DMS53 treated with DMSO at 0.1 percent for 48 hours (cell line): Measurements from ENCODE around the gene DENND1A.
"Not testable (repeated sequence)": the region's sequence is repeated elsewhere in the genome, so short reads cannot be mapped to it uniquely, and the experiment has no call there.

Source experiments
- DNase-seq: peaks from one replicate; lab custom pipeline; 2025; ENCODE audit not compliant: unreplicated experiment; lab: John Stamatoyannopoulos, UW

The DENND1A gene, protein sequence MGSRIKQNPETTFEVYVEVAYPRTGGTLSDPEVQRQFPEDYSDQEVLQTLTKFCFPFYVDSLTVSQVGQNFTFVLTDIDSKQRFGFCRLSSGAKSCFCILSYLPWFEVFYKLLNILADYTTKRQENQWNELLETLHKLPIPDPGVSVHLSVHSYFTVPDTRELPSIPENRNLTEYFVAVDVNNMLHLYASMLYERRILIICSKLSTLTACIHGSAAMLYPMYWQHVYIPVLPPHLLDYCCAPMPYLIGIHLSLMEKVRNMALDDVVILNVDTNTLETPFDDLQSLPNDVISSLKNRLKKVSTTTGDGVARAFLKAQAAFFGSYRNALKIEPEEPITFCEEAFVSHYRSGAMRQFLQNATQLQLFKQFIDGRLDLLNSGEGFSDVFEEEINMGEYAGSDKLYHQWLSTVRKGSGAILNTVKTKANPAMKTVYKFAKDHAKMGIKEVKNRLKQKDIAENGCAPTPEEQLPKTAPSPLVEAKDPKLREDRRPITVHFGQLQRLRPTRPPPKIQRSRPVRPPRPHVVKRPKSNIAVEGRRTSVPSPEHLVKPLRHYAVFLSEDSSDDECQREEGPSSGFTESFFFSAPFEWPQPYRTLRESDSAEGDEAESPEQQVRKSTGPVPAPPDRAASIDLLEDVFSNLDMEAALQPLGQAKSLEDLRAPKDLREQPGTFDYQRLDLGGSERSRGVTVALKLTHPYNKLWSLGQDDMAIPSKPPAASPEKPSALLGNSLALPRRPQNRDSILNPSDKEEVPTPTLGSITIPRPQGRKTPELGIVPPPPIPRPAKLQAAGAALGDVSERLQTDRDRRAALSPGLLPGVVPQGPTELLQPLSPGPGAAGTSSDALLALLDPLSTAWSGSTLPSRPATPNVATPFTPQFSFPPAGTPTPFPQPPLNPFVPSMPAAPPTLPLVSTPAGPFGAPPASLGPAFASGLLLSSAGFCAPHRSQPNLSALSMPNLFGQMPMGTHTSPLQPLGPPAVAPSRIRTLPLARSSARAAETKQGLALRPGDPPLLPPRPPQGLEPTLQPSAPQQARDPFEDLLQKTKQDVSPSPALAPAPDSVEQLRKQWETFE

DNA sequence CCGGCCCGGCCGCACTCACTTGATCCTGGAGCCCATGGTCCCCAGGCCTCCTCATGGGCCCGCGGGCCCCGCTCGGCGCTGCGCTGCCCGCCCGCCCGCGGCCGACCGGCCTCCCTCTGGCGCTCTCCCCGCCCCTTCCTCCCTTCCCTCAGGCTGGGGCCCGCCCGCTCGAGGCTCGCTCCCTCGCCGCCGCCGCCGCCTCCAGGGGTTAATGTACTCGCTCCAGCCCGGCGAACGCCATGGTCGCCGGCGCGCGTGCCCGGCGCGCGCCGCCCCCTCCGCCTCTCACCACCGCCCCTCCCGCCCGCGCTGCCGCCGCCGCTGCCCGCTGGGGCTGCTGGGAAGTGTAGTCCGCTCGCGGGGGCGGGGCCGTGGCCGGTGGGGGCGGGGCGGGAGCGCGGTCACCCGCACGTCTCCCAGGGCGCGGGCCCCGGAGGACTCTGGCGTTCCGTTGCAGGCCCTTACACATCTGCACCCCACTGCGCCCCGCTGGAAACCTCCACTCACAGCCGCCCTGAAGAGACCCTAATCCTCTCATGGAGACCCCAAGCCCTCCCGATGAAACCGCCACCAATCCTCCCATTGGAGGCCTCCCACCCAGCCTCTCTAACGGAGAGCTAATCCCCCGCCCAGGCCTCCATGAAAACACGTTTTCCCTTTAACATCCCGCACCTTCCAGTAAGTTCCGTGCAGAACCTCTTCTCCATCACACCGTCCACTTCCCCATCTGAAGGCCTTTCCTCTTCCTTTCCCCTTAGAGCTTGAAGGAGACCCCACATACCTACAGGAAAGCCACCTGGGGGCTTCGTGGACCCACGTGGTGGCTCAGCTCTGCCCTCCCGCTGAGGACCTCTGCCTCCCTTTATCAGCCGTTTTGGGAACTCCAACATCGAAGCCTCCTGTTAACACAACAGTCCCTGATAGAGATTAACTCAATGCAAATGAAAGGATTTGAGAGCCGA is at the start of gene DENND1A:
DENND1A (minus strand) TSS at position 257 of the 962 bp plus-strand sequence; CDS start at position 36, 221 bp downstream.
- peak; percentile 81 for DNase-seq

DNA sequence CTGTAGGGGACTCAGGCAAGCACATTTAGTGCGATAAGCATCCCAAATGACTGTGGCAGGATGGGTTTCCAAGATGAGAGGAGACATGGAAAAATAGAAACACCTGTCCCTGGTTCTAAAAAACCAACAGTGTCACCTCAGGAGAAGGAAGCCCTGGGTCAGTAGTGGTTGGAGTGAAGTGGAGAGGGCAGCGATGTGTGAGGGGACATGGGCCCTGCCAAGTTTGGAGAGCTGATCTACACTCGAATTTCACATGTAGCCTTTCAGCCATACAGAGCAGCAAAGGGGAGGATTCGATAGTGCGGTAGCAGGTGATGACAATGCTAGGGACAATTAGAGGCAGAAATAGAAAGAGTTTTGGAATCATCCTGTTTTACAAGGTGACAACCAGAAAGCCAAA is 49.1 kb upstream of the DENND1A start:
- DNase-seq: no peak

DNA sequence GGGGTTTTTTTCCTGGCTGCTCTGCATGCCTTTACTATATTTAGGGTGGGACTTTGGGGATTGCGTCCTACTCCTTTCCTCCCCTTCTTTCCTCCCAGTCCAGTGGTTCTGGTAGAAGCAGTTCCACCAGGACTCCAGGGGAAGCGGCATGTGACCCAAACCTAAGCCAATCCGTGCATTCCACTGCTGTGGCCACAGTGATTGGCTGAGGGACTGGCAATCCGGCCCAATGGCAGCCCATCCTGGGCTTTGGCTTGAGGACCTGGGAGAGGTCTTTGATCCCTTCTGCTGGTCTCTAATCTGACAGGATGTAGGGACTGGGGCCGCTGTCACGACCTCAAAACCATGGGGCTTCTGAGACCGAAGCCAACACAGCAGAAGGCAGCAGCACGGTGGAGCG is 46.7 kb upstream of the DENND1A start:
- DNase-seq: not testable (repeated sequence)

DNA sequence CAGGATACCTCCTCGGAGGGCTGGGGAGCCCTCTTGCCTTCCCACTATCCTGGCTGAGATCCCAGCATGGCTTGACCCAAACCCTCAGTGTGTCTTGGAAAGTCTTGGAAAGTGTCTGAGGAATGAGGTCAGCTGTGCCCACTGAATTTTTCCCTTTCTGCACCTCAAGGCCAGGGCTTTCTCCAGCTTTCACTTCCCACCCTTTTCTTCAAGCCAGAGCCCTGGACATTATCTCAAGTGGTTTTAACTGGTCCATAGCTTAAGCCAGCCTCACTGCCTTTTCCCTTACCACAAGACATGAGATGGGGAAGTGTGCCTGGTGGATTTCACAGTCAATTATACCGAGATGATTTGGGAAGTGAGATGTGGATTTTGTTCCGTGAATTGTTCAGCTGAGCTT is 45.9 kb upstream of the DENND1A start:
- DNase-seq: no peak

DNA sequence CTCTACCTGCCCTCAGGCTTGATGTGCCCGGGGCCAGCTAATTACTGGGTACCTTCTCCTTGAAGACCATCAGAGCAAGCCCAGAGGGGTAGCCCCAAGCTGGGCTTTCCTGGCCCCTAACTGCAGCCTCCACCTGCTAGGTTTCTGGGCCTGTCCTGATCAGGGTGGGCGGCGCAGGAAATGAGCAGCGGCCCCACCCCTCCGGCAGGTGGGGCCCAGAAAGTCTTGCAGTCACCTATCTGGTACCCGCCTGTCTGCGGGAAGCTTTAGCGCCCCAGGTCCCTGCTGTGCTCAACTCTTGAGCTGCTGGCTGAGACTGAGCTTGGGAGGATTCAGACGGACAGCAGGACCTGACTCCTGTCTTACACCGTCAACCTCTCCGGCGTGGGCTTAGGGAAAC is 44.5 kb upstream of the DENND1A start:
- DNase-seq: no peak

DNA sequence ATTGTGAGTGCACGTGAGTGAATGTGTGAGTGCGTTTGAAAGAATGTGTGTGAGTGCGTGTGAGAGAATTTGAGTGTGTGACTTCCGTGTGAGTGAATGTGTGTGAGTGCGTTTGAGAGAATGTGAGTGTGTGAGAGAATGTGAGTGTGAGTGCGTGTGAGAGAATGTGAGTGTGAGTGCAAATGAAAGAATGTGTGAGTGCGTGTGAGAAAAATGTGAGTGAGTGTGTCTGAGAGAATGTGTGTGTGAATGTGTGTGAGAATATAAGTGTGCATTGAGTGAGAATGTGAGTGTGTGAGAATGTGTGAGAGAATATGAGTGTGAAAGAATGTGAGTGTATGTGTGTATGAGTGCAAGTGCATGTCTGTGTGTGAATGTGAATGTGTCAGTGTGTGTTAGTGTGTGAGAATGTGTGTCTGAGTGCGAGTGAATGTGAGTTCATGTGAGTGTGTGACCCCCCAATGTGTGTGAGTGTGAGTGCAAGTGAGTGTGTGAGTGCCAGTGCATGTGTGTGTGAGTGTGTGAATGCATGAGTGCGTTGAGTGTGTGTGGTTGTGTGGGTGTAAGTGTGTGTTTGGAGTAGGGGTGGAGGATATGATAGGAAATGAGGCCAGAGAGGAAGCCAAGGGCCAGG is 43.8 kb upstream of the DENND1A start:
- DNase-seq: no peak

DNA sequence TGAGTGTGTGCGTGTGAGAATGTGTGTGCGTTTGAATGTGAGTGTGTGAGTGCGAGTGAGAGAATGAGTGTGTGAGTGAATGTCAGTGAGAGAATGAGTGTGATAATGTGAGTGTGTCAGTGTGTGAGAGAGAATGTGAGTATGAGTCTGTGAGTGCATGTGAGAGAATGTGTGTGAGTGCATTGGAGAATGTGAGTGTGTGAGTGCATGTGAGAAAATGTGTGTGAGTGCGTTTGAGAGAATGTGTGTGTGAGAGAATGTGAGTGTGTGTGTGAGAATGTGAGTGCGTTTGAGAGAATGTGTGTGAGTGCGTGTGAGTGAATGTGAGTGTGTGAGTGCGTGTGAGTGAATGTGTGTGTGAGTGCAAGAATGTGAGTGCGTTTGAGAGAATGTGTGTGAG is 42.7 kb upstream of the DENND1A start:
- DNase-seq: no peak

DNA sequence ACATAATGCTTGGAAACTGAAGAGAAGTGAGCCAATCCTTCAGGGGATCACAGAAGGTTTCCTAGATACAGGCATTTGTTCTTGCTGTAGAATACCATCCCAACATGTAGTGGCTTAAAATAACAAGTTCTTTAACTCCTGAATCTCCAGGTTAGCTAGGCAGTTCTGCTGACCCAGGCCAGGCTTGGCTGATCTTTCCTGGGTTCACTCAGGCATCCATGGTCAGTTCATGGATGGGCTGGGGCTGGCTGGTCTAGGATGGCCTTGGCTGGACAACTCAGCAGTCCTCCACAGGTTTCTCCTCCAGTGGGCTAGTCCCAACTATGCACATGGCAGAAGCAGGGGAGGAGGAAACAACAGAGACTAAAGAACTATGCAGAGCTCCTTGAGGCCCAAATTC is 37.4 kb upstream of the DENND1A start:
- DNase-seq: no peak

DNA sequence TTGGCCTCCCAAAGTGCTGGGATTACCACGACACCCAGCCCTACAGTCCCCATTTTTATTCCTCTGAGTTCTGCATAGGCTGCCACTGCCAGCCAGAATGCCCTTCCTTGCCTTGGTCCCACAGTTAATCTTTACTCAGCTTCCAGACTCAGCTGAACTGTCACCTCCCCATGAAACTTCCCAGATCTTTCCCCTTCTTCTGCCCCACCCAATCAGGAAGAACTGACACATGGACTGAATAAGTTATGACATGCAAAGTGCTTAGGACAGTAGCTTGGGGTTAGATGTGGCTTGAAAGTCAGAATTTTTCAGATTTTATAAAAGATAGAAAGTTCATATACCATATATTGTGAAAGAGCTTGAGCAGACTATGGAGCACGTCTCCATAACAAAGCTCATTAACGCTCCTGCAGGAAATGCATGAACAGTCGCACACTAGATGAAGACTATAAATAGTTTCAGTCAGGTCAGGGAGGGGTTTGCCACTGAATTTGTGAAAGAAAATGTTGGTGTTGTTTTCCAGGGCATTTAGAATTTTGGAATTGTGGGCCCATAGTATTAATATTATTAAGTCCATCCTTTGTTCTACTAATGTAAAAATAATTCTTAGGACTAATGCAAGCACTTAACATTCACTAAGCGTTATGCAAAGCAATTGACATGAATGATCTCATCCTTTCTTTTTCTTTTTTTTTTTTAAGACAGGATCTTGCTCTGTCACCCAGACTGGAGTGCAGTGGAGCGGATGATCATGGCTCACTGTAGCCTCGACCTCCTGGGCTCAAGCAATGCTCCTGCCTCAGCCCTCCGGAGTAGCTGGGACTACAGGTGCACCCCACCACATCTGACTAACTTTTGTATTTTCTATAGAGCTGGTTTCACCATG is 36.1 kb upstream of the DENND1A start:
- DNase-seq: no peak

DNA sequence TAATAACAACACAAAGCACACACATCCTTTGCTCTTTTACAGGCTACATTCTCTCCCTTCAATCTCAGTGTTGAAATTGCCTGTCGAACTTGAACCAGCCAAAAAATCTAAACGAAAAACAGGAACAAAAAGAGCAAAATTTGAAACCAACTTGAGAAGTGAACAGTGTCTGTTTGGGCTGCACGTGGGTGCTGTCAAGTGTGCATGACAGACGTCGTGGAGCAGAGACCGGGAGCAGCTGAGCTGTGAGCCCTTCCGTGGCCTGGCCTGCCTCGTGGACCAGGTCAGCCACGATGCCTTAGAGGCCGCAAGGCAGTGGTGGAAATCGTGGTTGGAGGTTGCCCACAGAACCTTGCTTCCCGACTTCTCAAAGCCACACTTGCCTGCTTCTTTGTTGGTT is 34.8 kb upstream of the DENND1A start:
- no peak for DNase-seq

DNA sequence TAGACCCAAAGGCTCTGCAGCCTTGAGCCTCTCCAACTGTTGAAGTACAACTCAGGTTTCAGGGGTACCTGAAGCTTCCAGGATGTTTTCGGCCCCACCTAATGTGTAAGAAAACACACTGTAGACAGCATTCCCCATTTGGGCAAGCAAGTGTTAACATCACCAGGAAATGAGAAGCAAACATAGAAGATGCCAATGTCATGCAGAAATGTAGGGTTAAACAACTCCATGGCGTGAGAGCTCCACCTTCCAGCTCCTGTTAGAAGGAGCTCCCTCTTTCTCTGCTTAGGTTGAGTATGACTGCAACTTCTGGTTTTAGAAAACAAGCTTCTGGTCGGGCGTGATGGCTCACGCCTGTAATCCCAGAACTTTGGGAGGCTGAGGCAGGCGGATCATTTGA is 31.0 kb upstream of the DENND1A start:
- no peak for DNase-seq

DNA sequence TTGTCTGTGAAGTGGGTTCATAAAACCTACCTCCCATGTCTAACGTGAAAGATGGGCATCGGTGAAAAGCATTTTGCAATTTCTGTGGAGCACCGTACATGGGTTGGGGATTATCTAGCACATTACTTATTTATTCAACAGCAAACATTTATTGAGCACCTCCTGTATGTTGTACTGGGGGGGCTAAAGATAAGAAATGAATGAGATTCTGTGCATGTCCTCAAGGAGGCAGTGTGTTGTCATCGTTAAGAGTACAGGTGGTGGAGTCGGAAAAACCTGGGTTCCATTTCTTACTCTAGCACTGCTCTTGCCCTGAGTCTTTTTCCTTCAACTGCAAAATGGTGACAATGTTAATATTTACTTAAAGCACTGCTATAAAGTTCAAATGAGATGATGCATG is 30.4 kb upstream of the DENND1A start:
- DNase-seq: no peak

DNA sequence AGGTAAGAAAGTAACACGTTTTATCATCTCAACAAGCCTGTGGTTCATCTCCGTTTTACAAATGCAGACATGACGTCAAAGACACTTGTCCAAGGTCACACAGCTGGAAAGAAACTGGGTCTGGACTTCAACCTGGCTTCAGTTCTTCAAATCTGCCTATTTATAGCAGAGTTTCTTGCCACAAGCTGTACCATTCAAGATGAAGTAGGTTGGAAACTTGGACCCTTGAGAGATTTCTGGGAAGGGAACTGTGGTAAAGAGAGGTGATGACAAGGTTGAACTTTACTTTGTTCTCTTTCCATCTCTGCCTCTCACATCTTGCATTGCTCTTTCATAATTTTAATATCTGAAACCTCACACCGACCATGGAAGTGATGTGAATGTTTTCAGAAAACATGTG is 29.9 kb upstream of the DENND1A start:
- no peak for DNase-seq

DNA sequence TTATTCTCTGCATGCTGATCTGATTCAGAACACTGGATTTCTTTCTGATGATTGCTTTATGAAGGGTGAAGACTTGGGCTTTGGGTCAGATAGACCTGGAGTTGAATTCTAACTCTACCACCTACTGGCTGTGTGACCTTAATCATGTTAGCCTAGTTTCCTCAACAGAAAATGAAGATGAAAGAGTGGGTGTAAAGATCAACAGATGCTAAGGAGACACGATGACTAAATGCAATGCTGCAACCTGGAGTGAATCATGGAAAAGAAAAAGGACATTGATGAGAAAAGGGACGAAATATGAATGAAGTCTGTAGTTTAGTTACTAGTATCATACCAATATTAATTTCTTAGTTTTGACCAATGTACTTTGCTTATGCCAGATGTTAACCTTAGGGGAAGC is 27.8 kb upstream of the DENND1A start:
- DNase-seq: no peak

DNA sequence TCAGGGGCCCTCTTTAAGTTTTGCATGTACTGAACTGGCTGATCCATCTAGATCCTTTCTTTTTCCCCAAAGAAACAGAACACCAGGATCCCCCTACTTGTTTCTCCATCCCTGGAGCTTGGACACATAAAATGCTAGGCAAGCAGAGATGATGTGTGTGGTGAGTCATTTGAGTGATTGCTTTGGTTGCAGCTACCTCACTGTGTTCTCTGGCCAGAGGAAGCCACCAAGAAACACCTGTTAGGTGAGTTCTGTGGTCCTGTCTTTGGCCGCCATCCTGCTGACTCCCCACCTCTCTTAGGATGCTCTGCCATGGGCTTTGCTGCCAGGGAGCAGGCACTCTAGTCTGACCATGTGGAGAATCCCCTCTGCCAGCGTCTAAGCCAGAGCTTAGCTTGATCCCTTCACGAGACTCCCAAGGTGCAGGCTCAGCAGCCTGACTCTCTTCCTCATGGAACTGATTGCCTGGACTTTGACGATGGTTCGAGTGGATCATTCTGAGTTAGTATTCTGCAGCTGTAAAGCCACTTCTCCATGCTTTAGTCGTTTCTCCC is 27.3 kb upstream of the DENND1A start:
- no peak for DNase-seq

DNA sequence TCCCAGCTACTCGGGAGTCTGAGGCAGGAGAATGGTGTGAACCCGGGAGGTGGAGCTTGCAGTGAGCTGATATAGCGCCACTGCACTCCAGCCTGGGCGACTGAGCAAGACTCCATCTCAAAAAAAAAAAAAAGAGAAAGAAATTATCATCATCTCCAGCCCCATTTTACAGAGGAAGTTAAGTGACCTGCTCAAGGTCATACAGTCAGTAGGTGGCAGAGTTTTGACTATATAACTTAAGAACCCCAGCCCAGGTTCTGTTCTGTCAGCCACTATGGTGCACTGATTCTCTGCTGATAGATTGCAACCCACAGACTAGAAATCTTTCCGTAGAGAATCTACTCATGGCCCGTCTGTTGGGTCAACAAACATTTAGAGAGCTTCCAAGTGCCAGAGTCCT is 25.7 kb upstream of the DENND1A start:
- DNase-seq: no peak

DNA sequence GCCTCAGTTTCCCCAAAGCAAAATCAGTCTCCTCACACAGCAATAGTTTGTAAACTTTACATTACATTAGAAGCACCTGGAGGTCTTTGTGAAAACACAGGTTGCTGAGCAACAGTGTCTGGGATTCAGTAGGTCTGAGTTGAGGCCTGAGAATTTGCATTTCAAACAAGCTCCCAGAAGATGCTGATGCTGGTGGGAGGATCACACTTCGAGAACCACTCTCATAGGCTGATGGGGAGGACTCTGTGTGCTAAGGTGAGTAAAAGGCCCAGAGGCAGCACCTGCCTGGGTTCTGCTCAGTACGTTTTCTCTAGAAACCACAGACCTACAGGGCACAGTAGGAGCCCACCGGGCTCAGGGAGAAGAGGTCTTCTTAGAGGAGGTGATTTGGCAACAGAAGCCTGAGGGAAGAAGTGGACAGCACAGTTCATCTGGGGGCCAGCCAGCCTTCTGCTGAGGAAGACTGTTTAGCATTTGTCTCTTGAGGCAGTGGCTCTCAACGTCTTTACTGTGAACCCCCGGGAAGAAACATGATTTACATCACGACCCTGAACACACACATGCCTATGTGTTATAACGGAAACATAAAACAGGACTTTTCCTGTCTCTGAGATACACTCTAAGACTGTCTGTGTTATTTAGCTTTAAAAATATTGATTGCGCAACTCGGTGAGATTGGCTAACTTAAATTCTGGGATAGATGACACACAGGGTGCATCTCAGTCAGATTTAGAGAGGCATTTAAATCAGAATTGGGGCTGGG is 24.8 kb upstream of the DENND1A start:
- DNase-seq: no peak
